Epithelial cell of esophagus (primary cell): Measurements from ENCODE around the gene ADAMTSL4.

Source experiments
- DNase-seq: peaks from one replicate; pipeline ENCODE4 v3.0.0; 2010; ENCODE audit warnings: low read depth
- H3K4me3 ChIP-seq: 2 replicates; pipeline ENCODE4 v1.5.1; 2011; ENCODE audit warnings: mild to moderate bottlenecking, low read length, control low read depth
- TF ChIP-seq, protein P1 (sequence below): IDR thresholded peaks from 2 replicates; pipeline ENCODE4 v1.5.1; 2011; ENCODE audit warnings: low read depth, mild to moderate bottlenecking, low read length, control low read depth, inconsistent platforms; ENCODE audit not compliant: insufficient read depth; ENCODE audit errors: missing control alignments

Gene ADAMTSL4

DNA sequence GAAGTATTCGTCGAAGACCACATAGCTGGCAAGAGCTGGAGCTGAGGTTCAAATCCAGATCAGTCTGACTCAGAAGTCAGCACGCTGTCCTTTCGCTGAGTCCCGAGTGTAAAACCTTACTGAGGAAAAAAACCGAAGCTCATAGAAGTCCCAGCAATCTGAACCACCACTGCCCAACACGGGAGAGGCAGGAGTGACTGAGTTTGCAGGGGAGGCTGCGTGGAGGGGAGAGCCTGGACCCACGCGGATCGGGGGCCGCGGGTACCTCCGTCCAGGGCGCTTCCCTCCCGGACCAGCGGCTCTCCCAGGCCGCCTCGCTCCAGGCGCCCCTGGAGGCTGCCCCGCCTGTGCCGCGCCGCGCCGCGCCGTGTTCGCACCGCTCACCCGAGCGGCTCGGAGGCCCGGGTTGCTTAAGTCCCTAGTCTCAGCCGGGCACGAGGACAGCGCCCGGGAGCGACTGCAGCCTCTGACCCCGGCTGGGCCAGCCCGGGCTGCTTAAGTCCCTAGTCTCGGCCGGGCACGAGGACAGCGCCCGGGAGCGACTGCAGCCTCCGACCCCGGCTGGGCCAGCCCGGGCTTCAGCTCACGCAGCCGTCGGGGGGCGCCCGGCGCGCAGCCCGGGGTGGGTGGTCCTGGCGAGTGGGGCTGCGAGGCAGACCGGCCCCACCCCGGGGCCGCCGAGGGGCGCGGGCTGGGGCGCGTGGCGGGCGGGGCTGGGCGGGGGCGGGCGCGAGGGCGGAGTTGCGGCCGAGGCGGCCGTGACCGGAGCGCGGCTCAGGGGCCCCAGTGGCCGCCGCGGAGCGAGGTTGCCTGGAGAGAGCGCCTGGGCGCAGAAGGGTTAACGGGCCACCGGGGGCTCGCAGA is at the start of gene ADAMTSL4:
TSS of gene ADAMTSL4 (plus strand) at position 777 of the 864 bp plus-strand sequence. CDS start 2,881 bp downstream, outside the sequence.
- H3K4me3 ChIP-seq: peak within 1 kb of the TSS; percentile 52
- DNase-seq: peak; percentile 62
- TF ChIP-seq, protein P1, sequence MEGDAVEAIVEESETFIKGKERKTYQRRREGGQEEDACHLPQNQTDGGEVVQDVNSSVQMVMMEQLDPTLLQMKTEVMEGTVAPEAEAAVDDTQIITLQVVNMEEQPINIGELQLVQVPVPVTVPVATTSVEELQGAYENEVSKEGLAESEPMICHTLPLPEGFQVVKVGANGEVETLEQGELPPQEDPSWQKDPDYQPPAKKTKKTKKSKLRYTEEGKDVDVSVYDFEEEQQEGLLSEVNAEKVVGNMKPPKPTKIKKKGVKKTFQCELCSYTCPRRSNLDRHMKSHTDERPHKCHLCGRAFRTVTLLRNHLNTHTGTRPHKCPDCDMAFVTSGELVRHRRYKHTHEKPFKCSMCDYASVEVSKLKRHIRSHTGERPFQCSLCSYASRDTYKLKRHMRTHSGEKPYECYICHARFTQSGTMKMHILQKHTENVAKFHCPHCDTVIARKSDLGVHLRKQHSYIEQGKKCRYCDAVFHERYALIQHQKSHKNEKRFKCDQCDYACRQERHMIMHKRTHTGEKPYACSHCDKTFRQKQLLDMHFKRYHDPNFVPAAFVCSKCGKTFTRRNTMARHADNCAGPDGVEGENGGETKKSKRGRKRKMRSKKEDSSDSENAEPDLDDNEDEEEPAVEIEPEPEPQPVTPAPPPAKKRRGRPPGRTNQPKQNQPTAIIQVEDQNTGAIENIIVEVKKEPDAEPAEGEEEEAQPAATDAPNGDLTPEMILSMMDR: no peak

GRCh38 chr1:150505431-150505830 is 43.8 kb upstream of the ADAMTSL4 start:
- no peak for DNase-seq

DNA sequence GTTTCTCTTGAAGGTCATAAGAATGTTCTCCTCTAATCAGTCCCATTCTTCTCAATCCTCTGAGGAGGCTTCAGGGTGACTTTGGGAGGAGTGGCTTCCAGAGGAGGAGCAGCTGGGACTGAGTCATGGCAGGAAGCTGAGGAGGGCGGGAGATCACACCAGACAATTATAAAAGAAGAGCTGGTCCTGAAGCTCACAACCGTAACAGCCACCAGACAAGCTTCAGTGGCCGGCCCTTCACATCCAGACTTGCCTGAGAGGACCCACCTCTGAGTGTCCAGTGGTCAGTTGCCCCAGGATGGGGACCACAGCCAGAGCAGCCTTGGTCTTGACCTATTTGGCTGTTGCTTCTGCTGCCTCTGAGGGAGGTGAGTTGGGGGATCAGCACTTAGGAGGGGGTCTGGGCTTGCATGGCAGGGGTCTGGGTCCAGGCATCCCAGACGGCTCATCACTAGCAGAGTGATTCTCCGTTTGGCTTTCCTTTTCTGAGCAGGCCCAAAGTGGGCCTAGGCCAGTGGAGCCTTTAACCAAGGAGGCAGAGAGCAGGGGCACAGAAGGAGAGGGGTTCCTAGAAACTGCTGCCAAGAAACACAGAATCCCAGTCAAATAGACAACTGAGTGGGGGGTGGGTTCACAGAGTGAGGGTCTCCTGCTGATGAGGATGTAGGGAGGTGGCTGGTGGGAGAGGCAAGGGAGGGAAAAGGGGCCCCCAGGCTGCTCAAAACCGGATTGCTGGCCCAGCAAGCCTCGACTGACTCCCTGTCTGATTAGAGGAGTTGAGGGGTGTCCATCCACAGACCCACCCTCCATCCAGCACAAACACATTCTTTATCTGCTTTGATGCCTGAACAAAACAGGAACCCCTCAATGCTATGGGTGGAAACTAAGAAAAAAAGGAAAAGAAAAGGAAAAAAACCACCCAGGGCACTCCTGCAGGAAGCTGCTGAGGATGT is 41.0 kb upstream of the ADAMTSL4 start, which contains the start of gene ECM1:
TSS of gene ECM1 (plus strand) at position 198 of the 953 bp plus-strand sequence. CDS start at position 299, 101 bp downstream.
- H3K4me3 ChIP-seq: peak within 1 kb of the TSS; percentile 38
- TF ChIP-seq, protein P1: no peak
- peak; percentile 83 for DNase-seq

More at GRCh38 chr1:150505431-150505830, 43.8 kb upstream of the ADAMTSL4 start:
- no peak overlapping the region for H3K4me3 ChIP-seq
- TF ChIP-seq, protein P1: no peak

GRCh38 chr1:150508982-150509381 is 40.2 kb upstream of the ADAMTSL4 start:
- H3K4me3 ChIP-seq: no peak overlapping the region
- DNase-seq: no peak
- TF ChIP-seq, protein P1: no peak

GRCh38 chr1:150511551-150511950 is 37.7 kb upstream of the ADAMTSL4 start:
- no peak for DNase-seq
- TF ChIP-seq, protein P1: no peak
- H3K4me3 ChIP-seq: no peak overlapping the region

- no peak overlapping the region for H3K4me3 ChIP-seq
- no peak for DNase-seq
- TF ChIP-seq, protein P1: no peak
Observed at GRCh38 chr1:150511985-150512660, 37.1 kb upstream of the ADAMTSL4 start.
